ENCODE measurements around the gene RALGAPA2. TPM values are rescaled to one million over a fixed set of nuclear protein-coding genes. Genes with fewer than 3 reads are reported as not detected.

Gene RALGAPA2
- total RNA-seq, 1 experiment from 2014 or later: 18.2 TPM

DNA sequence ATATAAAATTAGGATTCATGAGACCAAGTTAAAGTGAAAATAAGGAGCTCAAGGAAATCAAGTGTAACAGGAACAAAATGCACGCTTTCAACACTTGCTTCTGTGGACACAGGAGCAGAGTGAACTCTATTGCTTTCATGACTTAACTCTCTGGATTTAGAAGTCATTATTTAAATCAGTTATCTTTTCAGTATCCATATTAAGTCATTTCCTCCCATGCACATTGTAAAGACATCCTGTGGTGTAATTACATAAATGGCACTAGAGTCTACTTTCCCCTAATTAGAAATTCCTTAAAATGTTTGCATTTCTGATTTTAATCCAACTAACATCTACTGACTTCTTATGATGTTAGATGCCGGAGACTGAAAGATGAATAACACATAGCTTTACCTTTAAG lies 256.5 kb downstream of the RALGAPA2 start:
- ChIA-PET CTCF (interaction anchor here (0.5 to 1.7 kb wide), 3 partner anchors 10 to 103 kb away, joined by 3 to 4 read pairs (median 4); no protein-coding TSS in a partner anchor), POLR2A (interaction anchor here (0.7 kb wide), 1 partner anchor 65 kb away, joined by 3 read pairs; no protein-coding TSS in a partner anchor)
- DNase-seq (ENCODE audit: low spot score) (no peak), ATAC-seq (no peak)
- TF ChIP-seq MYBL2 (CRISPR knock-in tag; IDR thresholded peaks at IDR 0.05) (no peak), ZNF416 (CRISPR knock-in tag; IDR thresholded peaks at IDR 0.05) (no peak), ZNF232 (CRISPR knock-in tag; IDR thresholded peaks at IDR 0.05) (no peak), ZNF121 (CRISPR knock-in tag; IDR thresholded peaks at IDR 0.05) (no peak), IRF2 (CRISPR knock-in tag; IDR thresholded peaks at IDR 0.05; ENCODE audit: borderline replicate concordance, low read depth) (no peak), STAT6 (CRISPR knock-in tag; conservative IDR thresholded peaks at IDR 0.05; ENCODE audit: low read depth) (no peak), JUN (CRISPR knock-in tag; IDR thresholded peaks at IDR 0.05) (no peak), PRDM15 (CRISPR knock-in tag; IDR thresholded peaks at IDR 0.05) (no peak)
- TF ChIP-seq, protein P1, sequence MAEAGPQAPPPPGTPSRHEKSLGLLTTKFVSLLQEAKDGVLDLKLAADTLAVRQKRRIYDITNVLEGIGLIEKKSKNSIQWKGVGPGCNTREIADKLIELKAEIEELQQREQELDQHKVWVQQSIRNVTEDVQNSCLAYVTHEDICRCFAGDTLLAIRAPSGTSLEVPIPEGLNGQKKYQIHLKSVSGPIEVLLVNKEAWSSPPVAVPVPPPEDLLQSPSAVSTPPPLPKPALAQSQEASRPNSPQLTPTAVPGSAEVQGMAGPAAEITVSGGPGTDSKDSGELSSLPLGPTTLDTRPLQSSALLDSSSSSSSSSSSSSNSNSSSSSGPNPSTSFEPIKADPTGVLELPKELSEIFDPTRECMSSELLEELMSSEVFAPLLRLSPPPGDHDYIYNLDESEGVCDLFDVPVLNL (CRISPR knock-in tag; IDR thresholded peaks at IDR 0.05; ENCODE audit: borderline replicate concordance, low read depth): no peak
- TF ChIP-seq, protein P2, sequence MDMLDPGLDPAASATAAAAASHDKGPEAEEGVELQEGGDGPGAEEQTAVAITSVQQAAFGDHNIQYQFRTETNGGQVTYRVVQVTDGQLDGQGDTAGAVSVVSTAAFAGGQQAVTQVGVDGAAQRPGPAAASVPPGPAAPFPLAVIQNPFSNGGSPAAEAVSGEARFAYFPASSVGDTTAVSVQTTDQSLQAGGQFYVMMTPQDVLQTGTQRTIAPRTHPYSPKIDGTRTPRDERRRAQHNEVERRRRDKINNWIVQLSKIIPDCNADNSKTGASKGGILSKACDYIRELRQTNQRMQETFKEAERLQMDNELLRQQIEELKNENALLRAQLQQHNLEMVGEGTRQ (CRISPR knock-in tag; IDR thresholded peaks at IDR 0.05): no peak
- TF ChIP-seq, protein P3, sequence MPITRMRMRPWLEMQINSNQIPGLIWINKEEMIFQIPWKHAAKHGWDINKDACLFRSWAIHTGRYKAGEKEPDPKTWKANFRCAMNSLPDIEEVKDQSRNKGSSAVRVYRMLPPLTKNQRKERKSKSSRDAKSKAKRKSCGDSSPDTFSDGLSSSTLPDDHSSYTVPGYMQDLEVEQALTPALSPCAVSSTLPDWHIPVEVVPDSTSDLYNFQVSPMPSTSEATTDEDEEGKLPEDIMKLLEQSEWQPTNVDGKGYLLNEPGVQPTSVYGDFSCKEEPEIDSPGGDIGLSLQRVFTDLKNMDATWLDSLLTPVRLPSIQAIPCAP (CRISPR knock-in tag; IDR thresholded peaks at IDR 0.05): no peak
- TF ChIP-seq, protein P4, sequence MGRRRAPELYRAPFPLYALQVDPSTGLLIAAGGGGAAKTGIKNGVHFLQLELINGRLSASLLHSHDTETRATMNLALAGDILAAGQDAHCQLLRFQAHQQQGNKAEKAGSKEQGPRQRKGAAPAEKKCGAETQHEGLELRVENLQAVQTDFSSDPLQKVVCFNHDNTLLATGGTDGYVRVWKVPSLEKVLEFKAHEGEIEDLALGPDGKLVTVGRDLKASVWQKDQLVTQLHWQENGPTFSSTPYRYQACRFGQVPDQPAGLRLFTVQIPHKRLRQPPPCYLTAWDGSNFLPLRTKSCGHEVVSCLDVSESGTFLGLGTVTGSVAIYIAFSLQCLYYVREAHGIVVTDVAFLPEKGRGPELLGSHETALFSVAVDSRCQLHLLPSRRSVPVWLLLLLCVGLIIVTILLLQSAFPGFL (CRISPR knock-in tag; IDR thresholded peaks at IDR 0.05; ENCODE audit: borderline replicate concordance): no peak
- TF ChIP-seq, protein P5, sequence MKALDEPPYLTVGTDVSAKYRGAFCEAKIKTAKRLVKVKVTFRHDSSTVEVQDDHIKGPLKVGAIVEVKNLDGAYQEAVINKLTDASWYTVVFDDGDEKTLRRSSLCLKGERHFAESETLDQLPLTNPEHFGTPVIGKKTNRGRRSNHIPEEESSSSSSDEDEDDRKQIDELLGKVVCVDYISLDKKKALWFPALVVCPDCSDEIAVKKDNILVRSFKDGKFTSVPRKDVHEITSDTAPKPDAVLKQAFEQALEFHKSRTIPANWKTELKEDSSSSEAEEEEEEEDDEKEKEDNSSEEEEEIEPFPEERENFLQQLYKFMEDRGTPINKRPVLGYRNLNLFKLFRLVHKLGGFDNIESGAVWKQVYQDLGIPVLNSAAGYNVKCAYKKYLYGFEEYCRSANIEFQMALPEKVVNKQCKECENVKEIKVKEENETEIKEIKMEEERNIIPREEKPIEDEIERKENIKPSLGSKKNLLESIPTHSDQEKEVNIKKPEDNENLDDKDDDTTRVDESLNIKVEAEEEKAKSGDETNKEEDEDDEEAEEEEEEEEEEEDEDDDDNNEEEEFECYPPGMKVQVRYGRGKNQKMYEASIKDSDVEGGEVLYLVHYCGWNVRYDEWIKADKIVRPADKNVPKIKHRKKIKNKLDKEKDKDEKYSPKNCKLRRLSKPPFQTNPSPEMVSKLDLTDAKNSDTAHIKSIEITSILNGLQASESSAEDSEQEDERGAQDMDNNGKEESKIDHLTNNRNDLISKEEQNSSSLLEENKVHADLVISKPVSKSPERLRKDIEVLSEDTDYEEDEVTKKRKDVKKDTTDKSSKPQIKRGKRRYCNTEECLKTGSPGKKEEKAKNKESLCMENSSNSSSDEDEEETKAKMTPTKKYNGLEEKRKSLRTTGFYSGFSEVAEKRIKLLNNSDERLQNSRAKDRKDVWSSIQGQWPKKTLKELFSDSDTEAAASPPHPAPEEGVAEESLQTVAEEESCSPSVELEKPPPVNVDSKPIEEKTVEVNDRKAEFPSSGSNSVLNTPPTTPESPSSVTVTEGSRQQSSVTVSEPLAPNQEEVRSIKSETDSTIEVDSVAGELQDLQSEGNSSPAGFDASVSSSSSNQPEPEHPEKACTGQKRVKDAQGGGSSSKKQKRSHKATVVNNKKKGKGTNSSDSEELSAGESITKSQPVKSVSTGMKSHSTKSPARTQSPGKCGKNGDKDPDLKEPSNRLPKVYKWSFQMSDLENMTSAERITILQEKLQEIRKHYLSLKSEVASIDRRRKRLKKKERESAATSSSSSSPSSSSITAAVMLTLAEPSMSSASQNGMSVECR (CRISPR knock-in tag; IDR thresholded peaks at IDR 0.05; ENCODE audit: borderline replicate concordance): no peak
- Mint-ChIP-seq H3K4me1 (peaks cover 31% of the 10 kb centered on the region), H3K4me3 (no peak overlapping the region), H3K9me3 (no peaks in the 10 kb centered on the region), H3K36me3 (no peaks in the 10 kb centered on the region), H3K27ac (no peak overlapping the region), H3K27me3 (ENCODE audit: low read depth) (no peaks in the 10 kb centered on the region)
